ENCODE results near the gene CASKIN1. TPM values are rescaled to one million over a fixed set of nuclear protein-coding genes. Genes with fewer than 3 reads are reported as not detected.

Gene CASKIN1
- total RNA-seq, 1 experiment from 2014 or later, result 7.9 TPM

DNA sequence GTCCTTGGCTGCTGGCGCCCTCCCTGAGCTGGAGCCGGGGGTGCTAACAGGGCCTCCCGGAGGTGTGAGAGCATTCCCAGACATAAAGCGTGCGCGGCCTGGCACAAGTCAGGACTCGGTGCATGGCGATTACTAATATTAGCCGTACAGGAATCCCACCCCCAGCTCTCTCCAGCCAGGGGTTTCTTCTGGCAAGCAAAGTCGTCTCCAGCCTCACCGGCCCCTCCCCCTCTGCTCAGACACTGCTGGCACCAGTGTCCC, 5.0 kb downstream of the CASKIN1 start:
- no peak overlapping the region for H2AFZ ChIP-seq (ENCODE audit: low read length)
- Mint-ChIP-seq H3K27ac (no peak overlapping the region), H3K4me3 (no peak overlapping the region), H3K36me3 (ENCODE audit: insufficient read depth in 1 of 3, low read depth in 3 of 3) (no peaks in the 10 kb centered on the region), H3K27me3 (ENCODE audit: low read depth) (peaks cover 2% of the 10 kb centered on the region), H3K4me1 (peaks cover 4 to 6% of the 10 kb centered on the region in 2 experiments; a peak in 1 of 4 replicates), H3K9me3 (no peaks in the 10 kb centered on the region)
- H3K79me1 ChIP-seq (ENCODE audit: insufficient read depth, low read depth, low read length, poor library complexity, severe bottlenecking), result no peaks in the 10 kb centered on the region
- no peak overlapping the region for H2BK15ac ChIP-seq (ENCODE audit: low read depth, low read length)
- no peak overlapping the region for H2BK20ac ChIP-seq (ENCODE audit: low read depth, low read length, poor library complexity, severe bottlenecking)
- no peak overlapping the region for H3K18ac ChIP-seq (ENCODE audit: insufficient read length, low read depth, low read length)
- H3K27ac ChIP-seq (ENCODE audit: insufficient read length, low read depth, low read length), result no peak overlapping the region
- no peak overlapping the region for H3K4ac ChIP-seq (ENCODE audit: low read depth, low read length)
- no peaks in the 10 kb centered on the region for H3K4me1 ChIP-seq (ENCODE audit: insufficient read depth, low read length)
- H2BK12ac ChIP-seq (ENCODE audit: insufficient read length, low read depth, low read length), result no peak overlapping the region
- H3K79me2 ChIP-seq (ENCODE audit: insufficient read depth, low read length), result no peaks in the 10 kb centered on the region
- H3K23ac ChIP-seq (ENCODE audit: insufficient read length, low read depth, low read length), result no peak overlapping the region
- no peak overlapping the region for H4K5ac ChIP-seq (ENCODE audit: insufficient read length, low read depth, low read length)
- no peak overlapping the region for H3T11ph ChIP-seq (ENCODE audit: low read length)
- no peak overlapping the region for H4K91ac ChIP-seq (ENCODE audit: insufficient read length, low read depth, low read length)
- WGBS (ENCODE audit: extremely low coverage, insufficient read length, low lambda C conversion rate), result no CpG with 5 or more reads among the region's 11 CpGs
- H4K8ac ChIP-seq (replicated peaks; ENCODE audit: insufficient read length, low read depth, low read length), result no peak overlapping the region
- H3K14ac ChIP-seq (ENCODE audit: insufficient read depth, low read length), result no peak overlapping the region
- TF ChIP-seq, protein P1, sequence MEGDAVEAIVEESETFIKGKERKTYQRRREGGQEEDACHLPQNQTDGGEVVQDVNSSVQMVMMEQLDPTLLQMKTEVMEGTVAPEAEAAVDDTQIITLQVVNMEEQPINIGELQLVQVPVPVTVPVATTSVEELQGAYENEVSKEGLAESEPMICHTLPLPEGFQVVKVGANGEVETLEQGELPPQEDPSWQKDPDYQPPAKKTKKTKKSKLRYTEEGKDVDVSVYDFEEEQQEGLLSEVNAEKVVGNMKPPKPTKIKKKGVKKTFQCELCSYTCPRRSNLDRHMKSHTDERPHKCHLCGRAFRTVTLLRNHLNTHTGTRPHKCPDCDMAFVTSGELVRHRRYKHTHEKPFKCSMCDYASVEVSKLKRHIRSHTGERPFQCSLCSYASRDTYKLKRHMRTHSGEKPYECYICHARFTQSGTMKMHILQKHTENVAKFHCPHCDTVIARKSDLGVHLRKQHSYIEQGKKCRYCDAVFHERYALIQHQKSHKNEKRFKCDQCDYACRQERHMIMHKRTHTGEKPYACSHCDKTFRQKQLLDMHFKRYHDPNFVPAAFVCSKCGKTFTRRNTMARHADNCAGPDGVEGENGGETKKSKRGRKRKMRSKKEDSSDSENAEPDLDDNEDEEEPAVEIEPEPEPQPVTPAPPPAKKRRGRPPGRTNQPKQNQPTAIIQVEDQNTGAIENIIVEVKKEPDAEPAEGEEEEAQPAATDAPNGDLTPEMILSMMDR (conservative IDR thresholded peaks at IDR 0.05), result no peak
- no peak overlapping the region for H3K9ac ChIP-seq (ENCODE audit: extremely low read depth, insufficient read length, low read length)
- no peak overlapping the region for H2AK5ac ChIP-seq (ENCODE audit: insufficient read length, low read length)
- no peak for DNase-seq
- no peak overlapping the region for H3K56ac ChIP-seq (ENCODE audit: insufficient read length, low read depth, low read length)
- peaks cover 7% of the 10 kb centered on the region for H3K23me2 ChIP-seq (ENCODE audit: insufficient read length, low read depth, low read length, poor library complexity, severe bottlenecking)
- H3K27me3 ChIP-seq (ENCODE audit: insufficient read depth, low read length), result no peaks in the 10 kb centered on the region
- H3K4me2 ChIP-seq (ENCODE audit: insufficient read depth, insufficient read length, low read length), result no peak overlapping the region
- H2BK120ac ChIP-seq (ENCODE audit: low read depth, low read length, poor library complexity, severe bottlenecking), result no peak overlapping the region
- H2BK5ac ChIP-seq (ENCODE audit: insufficient read length, low read length), result no peak overlapping the region
- no peaks in the 10 kb centered on the region for H3K9me3 ChIP-seq (ENCODE audit: control insufficient read depth, low read depth, low read length)
- no peaks in the 10 kb centered on the region for H4K20me1 ChIP-seq (ENCODE audit: control insufficient read depth, insufficient read depth, insufficient read length)

All from H9 (cell line).